ENCODE measurements around the gene BMI1.

Gene BMI1

DNA sequence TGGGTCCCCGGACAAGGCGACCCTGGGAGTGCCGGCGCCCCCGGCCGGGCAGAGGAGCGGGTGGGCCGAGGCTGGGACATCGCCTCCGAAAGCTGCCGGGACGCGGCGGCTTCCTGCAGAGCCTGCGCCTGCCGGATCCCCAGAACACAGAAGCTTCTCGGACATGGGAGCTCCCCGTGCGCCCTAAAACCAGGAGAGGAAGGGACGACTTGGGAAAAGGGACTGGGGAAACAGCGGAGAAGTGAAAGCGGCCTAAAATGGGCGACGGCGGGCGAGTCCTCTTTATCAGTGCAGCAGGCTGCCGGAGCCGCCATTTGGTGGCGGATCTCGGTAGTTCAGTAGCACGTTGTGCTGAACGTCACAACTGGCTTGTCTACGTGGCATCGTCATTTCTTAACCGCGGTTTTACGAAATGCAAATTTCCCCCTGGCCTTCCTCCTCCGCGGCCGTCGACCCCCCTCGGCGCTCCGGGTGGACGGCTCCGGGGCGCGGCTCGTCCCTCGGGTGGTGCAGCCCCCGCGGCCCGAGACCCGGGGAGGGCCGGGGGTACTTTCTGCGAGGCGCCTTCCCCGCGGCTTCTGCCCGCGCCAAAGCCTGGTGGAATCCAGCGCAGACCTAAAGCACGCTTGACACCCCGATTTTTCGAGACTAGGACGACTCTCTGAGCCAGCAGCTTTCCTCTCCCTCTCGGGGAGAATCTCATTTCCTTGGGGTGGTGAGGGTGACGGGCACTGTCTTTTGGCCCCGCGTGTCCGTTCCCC is 14.5 kb downstream of the BMI1 start:
- Histone ChIP-seq H3K4me3 (replicated peaks; ENCODE audit: insufficient read depth, low read length) (no peak overlapping the region; the same call in 1 of the 2 replicates), H3K27me3 (ENCODE audit: insufficient read depth, poor library complexity, severe bottlenecking) (peaks cover 23% of the 10 kb centered on the region), H3K27ac (replicated peaks) (no peak overlapping the region)
- DNase-seq (ENCODE audit: low read depth in 1 of 2, low spot score in 1 of 2): no peak
- no peak for TF ChIP-seq GABPA (IDR thresholded peaks at IDR 0.05; ENCODE audit: low read depth)
- TF ChIP-seq, protein P1, sequence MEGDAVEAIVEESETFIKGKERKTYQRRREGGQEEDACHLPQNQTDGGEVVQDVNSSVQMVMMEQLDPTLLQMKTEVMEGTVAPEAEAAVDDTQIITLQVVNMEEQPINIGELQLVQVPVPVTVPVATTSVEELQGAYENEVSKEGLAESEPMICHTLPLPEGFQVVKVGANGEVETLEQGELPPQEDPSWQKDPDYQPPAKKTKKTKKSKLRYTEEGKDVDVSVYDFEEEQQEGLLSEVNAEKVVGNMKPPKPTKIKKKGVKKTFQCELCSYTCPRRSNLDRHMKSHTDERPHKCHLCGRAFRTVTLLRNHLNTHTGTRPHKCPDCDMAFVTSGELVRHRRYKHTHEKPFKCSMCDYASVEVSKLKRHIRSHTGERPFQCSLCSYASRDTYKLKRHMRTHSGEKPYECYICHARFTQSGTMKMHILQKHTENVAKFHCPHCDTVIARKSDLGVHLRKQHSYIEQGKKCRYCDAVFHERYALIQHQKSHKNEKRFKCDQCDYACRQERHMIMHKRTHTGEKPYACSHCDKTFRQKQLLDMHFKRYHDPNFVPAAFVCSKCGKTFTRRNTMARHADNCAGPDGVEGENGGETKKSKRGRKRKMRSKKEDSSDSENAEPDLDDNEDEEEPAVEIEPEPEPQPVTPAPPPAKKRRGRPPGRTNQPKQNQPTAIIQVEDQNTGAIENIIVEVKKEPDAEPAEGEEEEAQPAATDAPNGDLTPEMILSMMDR (IDR thresholded peaks at IDR 0.05; ENCODE audit: insufficient read depth, low read length): no peak
- TF ChIP-seq, protein P2, sequence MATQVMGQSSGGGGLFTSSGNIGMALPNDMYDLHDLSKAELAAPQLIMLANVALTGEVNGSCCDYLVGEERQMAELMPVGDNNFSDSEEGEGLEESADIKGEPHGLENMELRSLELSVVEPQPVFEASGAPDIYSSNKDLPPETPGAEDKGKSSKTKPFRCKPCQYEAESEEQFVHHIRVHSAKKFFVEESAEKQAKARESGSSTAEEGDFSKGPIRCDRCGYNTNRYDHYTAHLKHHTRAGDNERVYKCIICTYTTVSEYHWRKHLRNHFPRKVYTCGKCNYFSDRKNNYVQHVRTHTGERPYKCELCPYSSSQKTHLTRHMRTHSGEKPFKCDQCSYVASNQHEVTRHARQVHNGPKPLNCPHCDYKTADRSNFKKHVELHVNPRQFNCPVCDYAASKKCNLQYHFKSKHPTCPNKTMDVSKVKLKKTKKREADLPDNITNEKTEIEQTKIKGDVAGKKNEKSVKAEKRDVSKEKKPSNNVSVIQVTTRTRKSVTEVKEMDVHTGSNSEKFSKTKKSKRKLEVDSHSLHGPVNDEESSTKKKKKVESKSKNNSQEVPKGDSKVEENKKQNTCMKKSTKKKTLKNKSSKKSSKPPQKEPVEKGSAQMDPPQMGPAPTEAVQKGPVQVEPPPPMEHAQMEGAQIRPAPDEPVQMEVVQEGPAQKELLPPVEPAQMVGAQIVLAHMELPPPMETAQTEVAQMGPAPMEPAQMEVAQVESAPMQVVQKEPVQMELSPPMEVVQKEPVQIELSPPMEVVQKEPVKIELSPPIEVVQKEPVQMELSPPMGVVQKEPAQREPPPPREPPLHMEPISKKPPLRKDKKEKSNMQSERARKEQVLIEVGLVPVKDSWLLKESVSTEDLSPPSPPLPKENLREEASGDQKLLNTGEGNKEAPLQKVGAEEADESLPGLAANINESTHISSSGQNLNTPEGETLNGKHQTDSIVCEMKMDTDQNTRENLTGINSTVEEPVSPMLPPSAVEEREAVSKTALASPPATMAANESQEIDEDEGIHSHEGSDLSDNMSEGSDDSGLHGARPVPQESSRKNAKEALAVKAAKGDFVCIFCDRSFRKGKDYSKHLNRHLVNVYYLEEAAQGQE (IDR thresholded peaks at IDR 0.05; ENCODE audit: insufficient replicate concordance, low read depth): no peak
- no peak for TF ChIP-seq POLR2AphosphoS5 (IDR thresholded peaks at IDR 0.05; ENCODE audit: low read depth)
- TF ChIP-seq SPI1 (IDR thresholded peaks at IDR 0.05; ENCODE audit: borderline replicate concordance, low read depth): no peak

DNA sequence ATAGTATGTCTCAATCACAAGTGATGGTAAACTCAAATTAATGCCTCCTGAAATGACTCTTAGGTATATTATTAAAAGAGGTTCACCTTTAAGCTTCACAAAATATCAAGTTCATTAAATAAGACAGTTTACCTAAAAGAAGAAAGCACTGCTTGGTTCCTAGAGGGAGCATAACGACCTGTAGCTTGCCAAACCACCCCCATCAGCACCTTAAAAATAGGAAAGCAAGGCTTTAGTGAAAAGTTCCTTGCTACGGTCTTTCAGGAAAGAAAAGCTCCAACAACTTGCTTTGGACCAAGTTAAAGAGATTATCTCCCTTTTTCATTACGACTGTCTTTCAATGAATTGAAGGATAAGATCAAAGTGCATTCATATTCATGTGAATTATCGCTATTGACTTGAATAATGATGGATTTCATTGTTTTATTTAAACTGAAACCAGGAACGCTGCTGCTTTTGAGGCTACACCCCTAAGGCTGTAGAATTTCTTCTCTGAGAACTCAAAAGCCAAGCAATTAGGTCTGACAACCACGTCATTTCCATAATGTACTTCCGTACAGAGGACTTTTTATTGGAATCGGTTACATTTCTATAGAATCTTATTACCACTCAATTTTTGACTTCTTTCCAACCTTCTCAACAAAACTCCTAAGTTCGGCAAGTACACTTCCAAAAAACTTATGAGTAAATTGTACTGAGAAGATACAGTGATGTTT is 17.4 kb downstream of the BMI1 start:
- TF ChIP-seq, protein P2 (IDR thresholded peaks at IDR 0.05; ENCODE audit: insufficient replicate concordance, low read depth): peak; percentile 33
- TF ChIP-seq SPI1 (IDR thresholded peaks at IDR 0.05; ENCODE audit: borderline replicate concordance, low read depth): no peak
- no peak for TF ChIP-seq GABPA (IDR thresholded peaks at IDR 0.05; ENCODE audit: low read depth)
- no peak for TF ChIP-seq POLR2AphosphoS5 (IDR thresholded peaks at IDR 0.05; ENCODE audit: low read depth)
- TF ChIP-seq, protein P1 (IDR thresholded peaks at IDR 0.05; ENCODE audit: insufficient read depth, low read length): no peak
- no peak overlapping the region for H3K27ac ChIP-seq (replicated peaks)
- peaks cover 25% of the 10 kb centered on the region for H3K27me3 ChIP-seq (ENCODE audit: insufficient read depth, poor library complexity, severe bottlenecking)
- no peak overlapping the region for H3K4me3 ChIP-seq (replicated peaks; ENCODE audit: insufficient read depth, low read length)
- DNase-seq (ENCODE audit: low read depth in 1 of 2, low spot score in 1 of 2): no peak

DNA sequence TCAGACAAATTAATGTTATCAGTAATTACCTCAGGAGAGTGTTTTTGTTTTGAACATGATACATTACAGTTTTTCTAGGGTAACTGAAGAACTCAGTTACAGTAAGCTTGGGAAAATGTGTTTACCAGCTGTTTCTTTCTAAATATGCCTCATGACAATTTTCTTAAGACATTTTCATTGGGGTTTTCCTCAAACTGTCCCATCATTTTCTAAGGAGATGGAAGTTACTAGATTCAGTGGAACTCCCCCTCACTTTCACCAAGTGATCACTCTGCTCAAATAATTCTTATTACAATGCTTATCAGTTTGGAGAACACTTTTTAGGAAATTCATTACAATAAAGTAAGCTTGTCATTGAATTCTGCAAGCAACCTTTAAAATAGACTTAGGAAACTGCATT is 18.0 kb downstream of the BMI1 start:
- Histone ChIP-seq H3K27me3 (ENCODE audit: insufficient read depth, poor library complexity, severe bottlenecking) (peaks cover 29% of the 10 kb centered on the region), H3K4me3 (replicated peaks; ENCODE audit: insufficient read depth, low read length) (no peak overlapping the region), H3K27ac (replicated peaks) (no peak overlapping the region)
- no peak for DNase-seq (ENCODE audit: low read depth in 1 of 2, low spot score in 1 of 2)
- TF ChIP-seq, protein P1 (IDR thresholded peaks at IDR 0.05; ENCODE audit: insufficient read depth, low read length): no peak
- TF ChIP-seq GABPA (IDR thresholded peaks at IDR 0.05; ENCODE audit: low read depth) (no peak), POLR2AphosphoS5 (IDR thresholded peaks at IDR 0.05; ENCODE audit: low read depth) (no peak), SPI1 (IDR thresholded peaks at IDR 0.05; ENCODE audit: borderline replicate concordance, low read depth) (no peak)
- TF ChIP-seq, protein P2 (IDR thresholded peaks at IDR 0.05; ENCODE audit: insufficient replicate concordance, low read depth): no peak

Measured in HL-60 (cell line).